Psoas muscle (tissue), 8 donors: ENCODE measurements around the gene ST3GAL4. TPM values are rescaled to one million over a fixed set of nuclear protein-coding genes. Genes with fewer than 3 reads are reported as not detected.
"Not testable (repeated sequence)": the region's sequence is repeated elsewhere in the genome, so short reads cannot be mapped to it uniquely, and the experiment has no call there.

Experiments used
- ATAC-seq, 4 donors: fragments of 200-7000 bp; cut with Tn5 transposase; one replicate each; pipeline ENCODE4 v1.9.1; 2020; ENCODE audit warnings: moderate library complexity in 3 of 4, mild to moderate bottlenecking in 2 of 4
- DNase-seq, 2 donors: peaks; one replicate each; pipeline ENCODE4 v3.0.0-alpha.2; 2020
- H3K27ac ChIP-seq: fragments of 200-600 bp; one replicate; pipeline ENCODE4 v1.8.0; 2022
- H3K27me3 ChIP-seq, 3 donors: fragments of 200-600 bp in 1 of 3; one replicate each; pipeline versions ENCODE4 v1.6.1 to v1.8.0; 2013 to 2022; ENCODE audit warnings: low read length in 2 of 3, mild to moderate bottlenecking in 2 of 3, moderate library complexity in 1 of 3; ENCODE audit not compliant: insufficient read depth in 3 of 3
- H3K36me3 ChIP-seq, 2 donors: fragments of 200-600 bp in 1 of 2; one replicate each; pipeline versions ENCODE4 v1.6.1 to v1.8.0; 2013 to 2022; ENCODE audit warnings: low read depth in 1 of 2, mild to moderate bottlenecking in 1 of 2, moderate library complexity in 1 of 2; ENCODE audit not compliant: insufficient read depth in 1 of 2
- H3K4me1 ChIP-seq: fragments of 200-600 bp; one replicate; pipeline ENCODE4 v1.8.0; 2022
- H3K4me3 ChIP-seq: fragments of 200-600 bp; one replicate; pipeline ENCODE4 v1.8.0; 2022; ENCODE audit warnings: mild to moderate bottlenecking
- H3K9me3 ChIP-seq: fragments of 200-600 bp; one replicate; pipeline ENCODE4 v1.8.0; 2022
- CTCF ChIP-seq: fragments of 200-600 bp; IDR thresholded peaks from one replicate; pipeline ENCODE4 v1.8.0; 2022; ENCODE audit warnings: antibody characterized with exemption
- WGBS, 3 donors: extraction: QIAGEN DNeasy Blood & Tissue Kit; methylation state at CpG; one replicate each; pipeline versions ENCODE4 v1.1.6 to v1.1.7; 2013; 5-methylcytosine and 5-hydroxymethylcytosine counted together
- intact Hi-C, 2 donors: fragments of 100-400 bp; cut with DNase I; formaldehyde crosslinking; loops; one replicate each; pipeline versions ENCODE4 v1.11.0 to v1.14.2; 2022
- polyA plus RNA-seq, 3 donors: library from polyadenylated mRNA; stranded (reverse); fragments of 200-250 nt; gene quantifications; one replicate each; pipeline ENCODE4 v1.2.3, GENCODE V29; 2013
- total RNA-seq, 4 donors: library from RNA; stranded (reverse); fragmentation: NEBNext Ultra II Directional in 2 of 4; extraction: Animal tissue kit (Norgen Biotek cat#: 25700) in 2 of 4; gene quantifications; one replicate each; pipeline versions ENCODE4 v1.2.1 to v1.2.4, GENCODE V29; 2021 to 2023
- donor health status: healthy with polysubstance abuse.
- donor health status: DM: no; HTN: no; CAD: no; lungs with moderate emphysema.
- donor health status: Bipolar disorder and iron deficiency.
- donor health status: healthy.
- donor health status: DM: yes; HTN: yes; CAD: no.
- donor health status: DM: no; HTN: no; CAD: no.
- donor health status: DM: no; HTN: no; CAD: no.
- donor health status: DM: yes; HTN: yes; CAD: no.

The ST3GAL4 gene
- total and polyA plus RNA-seq, 7 donors, result 3.5 to 9.3 (median 4.7) TPM

DNA sequence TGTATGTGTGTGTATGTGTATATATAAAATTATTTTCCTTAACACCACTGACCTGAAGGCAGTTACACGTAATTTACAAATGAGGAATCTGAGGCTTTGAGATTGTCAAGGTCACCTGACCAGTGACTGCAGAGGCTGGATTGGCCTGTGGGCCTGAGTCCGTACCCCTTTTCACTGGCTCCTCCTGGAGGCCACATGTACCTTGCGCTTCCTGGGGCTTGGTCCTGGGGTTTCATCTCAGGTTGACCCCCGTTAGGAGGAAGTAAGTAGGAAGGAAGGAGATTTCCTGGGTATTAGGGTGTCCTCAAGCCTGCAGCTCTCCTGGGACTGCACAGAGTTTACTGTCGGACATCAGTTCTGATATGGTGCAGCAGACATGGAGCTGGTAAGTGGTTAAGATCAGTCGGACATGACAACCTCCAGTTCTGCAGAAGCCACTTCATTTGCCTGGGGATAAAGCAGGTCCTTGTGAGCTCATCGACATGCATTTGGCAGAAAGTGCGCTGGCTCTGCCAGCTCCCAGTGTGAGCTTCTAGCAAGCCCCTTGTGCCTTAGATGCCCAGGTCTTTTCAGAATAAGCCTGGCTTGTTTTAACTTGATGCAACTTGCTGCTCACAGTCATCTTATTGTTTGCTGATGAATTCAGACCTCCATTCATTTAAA lies 36.6 kb downstream of the ST3GAL4 start:
- DNase-seq, result no peak
- H3K4me3 ChIP-seq, result no peak overlapping the region
- ATAC-seq, result peak in 1 of 4 donors; percentile 45

DNA sequence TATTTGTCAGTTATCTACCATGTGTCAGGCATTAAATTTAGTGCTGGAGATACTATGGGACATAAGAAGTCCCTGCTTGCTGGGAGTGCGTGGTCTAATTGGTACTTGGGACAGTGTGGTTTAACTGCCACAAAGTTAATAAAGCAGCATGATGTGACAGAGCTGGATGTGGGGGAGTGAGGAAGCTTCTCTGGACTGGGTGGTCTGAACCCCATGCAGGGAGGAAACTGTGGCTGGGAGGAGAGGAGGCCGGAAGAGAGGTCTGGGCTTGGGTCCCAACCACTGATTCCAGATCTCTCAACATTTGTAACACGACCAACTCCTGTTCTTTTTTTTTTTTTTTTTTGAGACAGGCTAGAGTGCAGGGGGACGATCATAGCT lies 37.1 kb downstream of the ST3GAL4 start:
- DNase-seq, result no peak
- no peak overlapping the region for H3K4me3 ChIP-seq
- no peaks in the 10 kb centered on the region for H3K36me3 ChIP-seq
- 39 to 68% (median 58%) methylated on average over 4 of the region's 4 CpGs for WGBS, 3 donors
- intact Hi-C loops, result no loop called here
- ATAC-seq, result no peak
- H3K27ac ChIP-seq, result no peak overlapping the region
- no peaks in the 10 kb centered on the region for H3K27me3 ChIP-seq
- no peaks in the 10 kb centered on the region for H3K9me3 ChIP-seq
- no peak for TF ChIP-seq CTCF
- no peaks in the 10 kb centered on the region for H3K4me1 ChIP-seq

More for the DNA sequence above, 36.6 kb downstream of the ST3GAL4 start:
- TF ChIP-seq CTCF, result no peak
- no peaks in the 10 kb centered on the region for H3K9me3 ChIP-seq
- H3K36me3 ChIP-seq, result no peaks in the 10 kb centered on the region
- intact Hi-C loops, result no loop called here
- H3K27me3 ChIP-seq, result no peaks in the 10 kb centered on the region
- H3K4me1 ChIP-seq, result no peaks in the 10 kb centered on the region
- no peak overlapping the region for H3K27ac ChIP-seq
- WGBS, 3 donors, result 56 to 77% (median 66%) methylated on average over 8 of the region's 8 CpGs

DNA sequence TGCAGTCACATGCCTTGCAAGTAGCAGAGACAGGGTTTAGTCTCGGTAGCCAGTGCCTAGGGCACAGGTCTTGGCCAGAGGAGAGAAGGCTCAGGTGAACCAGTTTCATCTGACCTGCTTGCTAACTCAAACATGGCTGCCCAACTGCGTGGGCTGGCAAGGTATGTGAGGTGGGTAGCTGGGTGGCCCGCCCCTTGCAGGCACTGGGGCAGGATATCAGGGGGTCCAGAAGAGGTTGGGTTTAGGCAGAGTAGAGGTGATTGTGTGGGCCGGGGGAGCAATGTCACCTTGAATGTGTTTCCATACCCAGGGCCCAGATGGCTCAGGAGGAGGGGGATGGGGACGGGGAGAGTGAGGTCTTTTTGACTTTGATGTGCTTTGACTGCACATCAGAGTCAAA lies 37.7 kb downstream of the ST3GAL4 start:
- Histone ChIP-seq H3K27ac (no peak overlapping the region), H3K4me3 (no peak overlapping the region), H3K4me1 (no peaks in the 10 kb centered on the region), H3K36me3 (no peaks in the 10 kb centered on the region), H3K27me3 (no peaks in the 10 kb centered on the region), H3K9me3 (no peaks in the 10 kb centered on the region)
- no peak for ATAC-seq
- WGBS, 3 donors, result 93 to 100% (median 95%) methylated on average over 5 of the region's 5 CpGs
- intact Hi-C loops, result no loop called here
- TF ChIP-seq CTCF, result no peak
- DNase-seq, result no peak

DNA sequence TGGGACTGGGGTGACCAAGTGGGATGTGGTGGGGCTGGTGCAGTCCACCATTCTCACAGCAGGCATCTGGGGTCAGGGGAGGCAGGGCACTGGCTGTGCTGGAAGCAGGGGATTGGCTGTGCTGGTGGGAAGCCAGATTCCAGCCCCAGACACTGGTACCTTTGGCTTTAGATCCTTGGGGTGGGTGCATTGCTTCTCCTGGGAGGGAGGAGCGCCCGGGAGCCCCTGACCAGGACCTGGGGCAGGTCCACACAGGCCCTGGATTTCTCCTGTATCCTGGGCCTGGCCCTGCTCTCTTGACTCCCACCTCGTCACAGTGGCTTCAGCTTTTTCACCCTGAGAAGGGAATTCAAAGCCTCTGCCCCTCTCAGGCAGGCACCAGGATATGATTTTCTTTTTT lies 38.5 kb downstream of the ST3GAL4 start:
- no peaks in the 10 kb centered on the region for H3K36me3 ChIP-seq
- no peak overlapping the region for H3K4me3 ChIP-seq
- no peaks in the 10 kb centered on the region for H3K9me3 ChIP-seq
- ATAC-seq, result no peak
- DNase-seq, result no peak
- intact Hi-C loops, result no loop called here
- 96 to 99% (median 97%) methylated on average over 3 of the region's 3 CpGs for WGBS, 3 donors
- H3K4me1 ChIP-seq, result no peaks in the 10 kb centered on the region
- H3K27me3 ChIP-seq, result no peaks in the 10 kb centered on the region
- no peak overlapping the region for H3K27ac ChIP-seq
- TF ChIP-seq CTCF, result no peak

- intact Hi-C loops, H3K36me3 ChIP-seq, H3K9me3 ChIP-seq, H3K4me3 ChIP-seq, DNase-seq, H3K27me3 ChIP-seq, H3K27ac ChIP-seq, H3K4me1 ChIP-seq: not testable (repeated sequence)
- 62 to 73% (median 73%) methylated on average over 5 of the region's 7 CpGs for WGBS, 3 donors
- ATAC-seq, result peak in 1 of 4 donors; percentile 63
Observed at GRCh38 chr11:126394634-126395072, 39.2 kb downstream of the ST3GAL4 start.

DNA sequence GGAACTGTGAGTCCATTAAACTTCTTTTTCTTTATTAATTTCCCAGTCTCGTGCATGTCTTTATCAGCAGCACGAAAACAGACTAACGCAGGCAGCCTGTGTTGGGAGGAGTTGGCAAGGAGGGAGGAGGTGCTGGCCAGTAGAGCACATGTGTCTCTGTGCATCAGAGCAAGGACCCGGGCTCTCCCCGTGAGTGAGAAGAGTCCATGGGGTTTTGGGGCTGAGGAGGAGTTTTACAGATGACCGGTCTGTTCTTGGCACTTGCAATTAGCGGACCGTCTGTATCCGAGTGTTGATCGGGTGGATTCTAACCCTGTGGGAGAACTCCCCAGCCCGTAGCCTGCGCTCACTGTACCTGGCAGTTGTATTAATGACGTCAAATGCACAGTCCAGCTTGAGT lies 40.3 kb downstream of the ST3GAL4 start:
- intact Hi-C loops, H3K27me3 ChIP-seq, H3K36me3 ChIP-seq, H3K27ac ChIP-seq, H3K4me3 ChIP-seq, H3K9me3 ChIP-seq, H3K4me1 ChIP-seq: not testable (repeated sequence)
- peak in 3 of 4 donors; percentile 43 to 73 (median 73) for ATAC-seq
- DNase-seq, result peak in 1 of 2 donors; percentile 77
- 62 to 72% (median 67%) methylated on average over 6 to 9 of the region's 13 CpGs for WGBS, 3 donors

- H3K27me3 ChIP-seq, H3K4me1 ChIP-seq, H3K4me3 ChIP-seq, DNase-seq, H3K36me3 ChIP-seq, intact Hi-C loops, H3K27ac ChIP-seq, H3K9me3 ChIP-seq: not testable (repeated sequence)
- 72 to 81% (median 78%) methylated on average over 15 of the region's 15 CpGs for WGBS, 3 donors
- ATAC-seq, result peak in 3 of 4 donors; percentile 30 to 43 (median 30)
Observed at GRCh38 chr11:126396266-126396665, 40.8 kb downstream of the ST3GAL4 start.
